GM18870 (cell line): ENCODE results near the gene CIB4.

ENCODE experiments used
- ATAC-seq: cut with Tn5 transposase; IDR thresholded peaks from one replicate; pipeline ENCODE4 v1.9.1; 2021; ENCODE audit warnings: moderate library complexity; ENCODE audit not compliant: unreplicated experiment

Gene CIB4

GRCh38 chr2:26532301-26533250 lies 108.6 kb downstream of the CIB4 start:
- no peak for ATAC-seq
